Keratinocyte (primary cell): ENCODE results near the gene TBC1D22B. TPM values are rescaled to one million over a fixed set of nuclear protein-coding genes. Genes with fewer than 3 reads are reported as not detected.

ENCODE experiments used
- DNase-seq: peaks from one replicate; pipeline ENCODE4 v3.0.0-alpha.2; 2011; ENCODE audit warnings: low read depth, missing footprints, low spot score
- FAIRE-seq: peaks from 2 replicates; lab custom pipeline; 2011; peaks lifted over from hg19 to GRCh38; lab: Jason Lieb, UNC
- H2AFZ ChIP-seq: 2 replicates; pipeline ENCODE4 v1.6.0; 2012; ENCODE audit warnings: low read length, control low read depth, inconsistent platforms; ENCODE audit not compliant: control insufficient read depth
- H3K27ac ChIP-seq: 2 replicates; pipeline ENCODE4 v1.5.1; 2011; ENCODE audit warnings: low read length; ENCODE audit not compliant: control insufficient read depth, insufficient read depth
- H3K27me3 ChIP-seq: 3 replicates; pipeline ENCODE4 v1.6.0; 2011; ENCODE audit warnings: low read length; ENCODE audit not compliant: control insufficient read depth, insufficient read depth; ENCODE audit errors: extremely low read depth
- H3K36me3 ChIP-seq, 2 experiments: 2 replicates in 1 of 2; 3 replicates in 1 of 2; pipeline ENCODE4 v1.5.1; 2011; ENCODE audit warnings: low read length in 2 of 2, mild to moderate bottlenecking in 1 of 2; ENCODE audit not compliant: control insufficient read depth in 2 of 2, insufficient read depth in 2 of 2; ENCODE audit errors: extremely low read depth in 1 of 2
- H3K4me1 ChIP-seq: 3 replicates; pipeline ENCODE4 v1.5.1; 2011; ENCODE audit warnings: low read length; ENCODE audit not compliant: control insufficient read depth, insufficient read depth; ENCODE audit errors: extremely low read depth
- H3K4me2 ChIP-seq: 3 replicates; pipeline ENCODE4 v1.6.0; 2011; ENCODE audit warnings: low read depth, low read length; ENCODE audit not compliant: control insufficient read depth, insufficient read depth; ENCODE audit errors: extremely low read depth
- H3K4me3 ChIP-seq, 3 experiments: fragments of 200-600 bp in 1 of 3; sonication (generic) in 1 of 3; 2 replicates in 2 of 3; 3 replicates in 1 of 3; pipeline ENCODE4 v1.5.1; 2011 to 2016; ENCODE audit warnings: low read length in 3 of 3, mild to moderate bottlenecking in 3 of 3, control low read depth in 2 of 3, inconsistent platforms in 1 of 3, low read depth in 1 of 3, mixed read lengths in 1 of 3, mixed run types in 1 of 3, moderate library complexity in 1 of 3; ENCODE audit not compliant: control insufficient read depth in 2 of 3, insufficient read depth in 2 of 3; ENCODE audit errors: extremely low read depth in 1 of 3
- H3K79me2 ChIP-seq: 2 replicates; pipeline ENCODE4 v1.6.0; 2012; ENCODE audit warnings: low read length; ENCODE audit not compliant: control insufficient read depth, insufficient read depth
- H3K9ac ChIP-seq: 3 replicates; pipeline ENCODE4 v1.6.0; 2011; ENCODE audit warnings: low read length; ENCODE audit not compliant: control insufficient read depth, insufficient read depth; ENCODE audit errors: extremely low read depth
- H3K9me1 ChIP-seq: 3 replicates; pipeline ENCODE4 v1.6.0; 2011; ENCODE audit warnings: low read length; ENCODE audit not compliant: control insufficient read depth, insufficient read depth; ENCODE audit errors: extremely low read depth
- H3K9me3 ChIP-seq: 2 replicates; pipeline ENCODE4 v1.5.1; 2012; ENCODE audit warnings: low read depth, low read length; ENCODE audit not compliant: control insufficient read depth
- H4K20me1 ChIP-seq: 3 replicates; pipeline ENCODE4 v1.6.0; 2011; ENCODE audit warnings: low read length; ENCODE audit not compliant: control insufficient read depth, insufficient read depth; ENCODE audit errors: extremely low read depth
- CTCF ChIP-seq, 3 experiments: IDR thresholded peaks in 1 of 3; conservative IDR thresholded peaks in 1 of 3; optimal IDR thresholded peaks in 1 of 3; 2 replicates in 2 of 3; 3 replicates in 1 of 3; pipeline versions ENCODE3 to v1.5.1; 2011; ENCODE audit warnings: low read length in 3 of 3, mild to moderate bottlenecking in 3 of 3, moderate library complexity in 2 of 3, control low read depth in 1 of 3, inconsistent platforms in 1 of 3; ENCODE audit not compliant: insufficient read depth in 2 of 3; ENCODE audit errors: extremely low read depth in 1 of 3
- EZH2 ChIP-seq: IDR thresholded peaks from one replicate; pipeline ENCODE4 v1.6.1; 2012; ENCODE audit warnings: inconsistent platforms, mild to moderate bottlenecking, low read length, moderate library complexity
- dilution Hi-C: fragments of 300-500 bp; cut with MboI; formaldehyde crosslinking; loops from one replicate; pipeline ENCODE4 v1.7.0; 2020; ENCODE audit warnings: low sequenced_read_pairs; ENCODE audit not compliant: extremely low pct_ligation_motif_present
- polyA plus RNA-seq, 5 experiments: library from polyadenylated mRNA; depleted of rRNA in 3 of 5; stranded (reverse) in 3 of 5; stranded (forward) in 1 of 5; unstranded in 1 of 5; fragments of >200 nt; gene quantifications; 1 replicate in 1 of 5; 2 replicates in 3 of 5; 3 replicates in 1 of 5; pipeline versions ENCODE4 v1.2.1 to v1.2.3, GENCODE V29; 2011 to 2012; ENCODE audit warnings: missing spikeins in 2 of 5, low read depth in 1 of 5, low replicate concordance in 1 of 5

Gene TBC1D22B
- polyA plus RNA-seq, 1 donor (not counting 4 experiments of a cell fraction or from before 2014, with no cell fraction given): 5.9 TPM

- no peak overlapping the region for H2AFZ ChIP-seq
- DNase-seq (no peak), FAIRE-seq (no peak)
- no peaks in the 10 kb centered on the region for H3K79me2 ChIP-seq
- H3K27ac ChIP-seq: no peak overlapping the region
- H3K36me3 ChIP-seq: no peaks in the 10 kb centered on the region
- no peaks in the 10 kb centered on the region for H3K27me3 ChIP-seq
- dilution Hi-C loops: no loop called here
- H4K20me1 ChIP-seq: no peaks in the 10 kb centered on the region
- no peaks in the 10 kb centered on the region for H3K9me3 ChIP-seq
- H3K4me2 ChIP-seq: no peak overlapping the region
- TF ChIP-seq CTCF (optimal IDR thresholded peaks at IDR 0.05 in 1 of 3, IDR thresholded peaks at IDR 0.05 in 1 of 3, conservative IDR thresholded peaks at IDR 0.05 in 1 of 3; ENCODE audit: extremely low read depth in 1 of 3, insufficient read depth in 2 of 3, low read length in 3 of 3) (no peak), EZH2 (no peak)
- no peaks in the 10 kb centered on the region for H3K9me1 ChIP-seq
- no peaks in the 10 kb centered on the region for H3K4me1 ChIP-seq
- no peak overlapping the region for H3K9ac ChIP-seq
- H3K4me3 ChIP-seq: no peak overlapping the region
Observed at GRCh38 chr6:37347177-37347576, 89.6 kb downstream of the TBC1D22B start.

- no peak overlapping the region for H3K4me2 ChIP-seq
- no peaks in the 10 kb centered on the region for H3K36me3 ChIP-seq
- H3K9me1 ChIP-seq: no peaks in the 10 kb centered on the region
- H3K27me3 ChIP-seq: no peaks in the 10 kb centered on the region
- H4K20me1 ChIP-seq: no peaks in the 10 kb centered on the region
- no peak overlapping the region for H3K9ac ChIP-seq
- H3K27ac ChIP-seq: no peak overlapping the region
- no peak overlapping the region for H2AFZ ChIP-seq
- no peaks in the 10 kb centered on the region for H3K4me1 ChIP-seq
- H3K4me3 ChIP-seq: no peak overlapping the region
- FAIRE-seq: no peak
- no peaks in the 10 kb centered on the region for H3K9me3 ChIP-seq
- DNase-seq: no peak
- dilution Hi-C loops: no loop called here
- no peak for TF ChIP-seq CTCF (optimal IDR thresholded peaks at IDR 0.05 in 1 of 3, IDR thresholded peaks at IDR 0.05 in 1 of 3, conservative IDR thresholded peaks at IDR 0.05 in 1 of 3; ENCODE audit: extremely low read depth in 1 of 3, insufficient read depth in 2 of 3, low read length in 3 of 3)
- no peak for TF ChIP-seq EZH2
- H3K79me2 ChIP-seq: no peaks in the 10 kb centered on the region
Observed at GRCh38 chr6:37347670-37348111, 90.1 kb downstream of the TBC1D22B start.
